ENCODE results near the gene EFHC1. TPM values are rescaled to one million over a fixed set of nuclear protein-coding genes. Genes with fewer than 3 reads are reported as not detected.

The EFHC1 gene
- total and polyA plus RNA-seq, 2 of the 13 experiments (the other 11 are each of a cell fraction or from before 2014, with no cell fraction given) = 23.4 to 29.5 TPM

DNA sequence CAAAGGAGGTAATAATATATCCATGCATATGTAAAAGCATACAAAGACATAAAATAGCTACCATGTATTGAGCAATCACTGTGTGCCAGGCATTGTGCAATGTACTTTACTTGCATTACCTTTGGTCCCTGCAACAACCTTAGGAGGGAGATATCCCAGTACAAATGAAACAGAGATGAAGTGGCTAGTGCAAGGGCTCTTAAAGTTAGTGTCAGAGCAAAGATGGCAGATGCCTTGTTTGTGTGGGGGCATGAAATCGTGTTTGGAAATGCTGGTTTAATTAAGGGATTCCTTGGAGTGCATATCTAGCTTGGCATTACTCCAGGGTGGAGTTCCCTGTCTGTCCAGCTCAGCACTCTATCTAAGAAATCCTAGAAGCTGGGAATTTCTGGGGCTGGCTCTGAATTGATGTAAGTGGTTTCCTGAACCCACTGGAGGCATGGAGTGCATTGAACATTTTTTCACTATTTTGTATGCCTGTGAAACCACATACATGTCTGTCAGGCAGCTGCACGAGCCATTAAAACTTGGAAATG is 48.4 kb upstream of the EFHC1 start (continued):
- TF ChIP-seq CBX2 (IDR thresholded peaks at IDR 0.05; ENCODE audit: low read depth, low read length) = no peak
- TF ChIP-seq CBX2 (CRISPR knock-in tag; IDR thresholded peaks at IDR 0.05; ENCODE audit: low read depth) = no peak
- TF ChIP-seq, protein P1, sequence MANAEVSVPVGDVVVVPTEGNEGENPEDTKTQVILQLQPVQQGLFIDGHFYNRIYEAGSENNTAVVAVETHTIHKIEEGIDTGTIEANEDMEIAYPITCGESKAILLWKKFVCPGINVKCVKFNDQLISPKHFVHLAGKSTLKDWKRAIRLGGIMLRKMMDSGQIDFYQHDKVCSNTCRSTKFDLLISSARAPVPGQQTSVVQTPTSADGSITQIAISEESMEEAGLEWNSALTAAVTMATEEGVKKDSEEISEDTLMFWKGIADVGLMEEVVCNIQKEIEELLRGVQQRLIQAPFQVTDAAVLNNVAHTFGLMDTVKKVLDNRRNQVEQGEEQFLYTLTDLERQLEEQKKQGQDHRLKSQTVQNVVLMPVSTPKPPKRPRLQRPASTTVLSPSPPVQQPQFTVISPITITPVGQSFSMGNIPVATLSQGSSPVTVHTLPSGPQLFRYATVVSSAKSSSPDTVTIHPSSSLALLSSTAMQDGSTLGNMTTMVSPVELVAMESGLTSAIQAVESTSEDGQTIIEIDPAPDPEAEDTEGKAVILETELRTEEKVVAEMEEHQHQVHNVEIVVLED (CRISPR knock-in tag; IDR thresholded peaks at IDR 0.05; ENCODE audit: borderline replicate concordance) = no peak
- peak; percentile 82 to 97; a peak in 3 of 4 replicates for TF ChIP-seq EP300 (IDR thresholded peaks at IDR 0.05; ENCODE audit: low read depth in 2 of 2, low read length in 2 of 2)
- no peak; the same call in 1 of the 2 replicates for TF ChIP-seq EP300 (CRISPR knock-in tag; IDR thresholded peaks at IDR 0.05; ENCODE audit: borderline replicate concordance)
- no peak for TF ChIP-seq ATAD3A (CRISPR knock-in tag; IDR thresholded peaks at IDR 0.05)
- TF ChIP-seq, protein P2, sequence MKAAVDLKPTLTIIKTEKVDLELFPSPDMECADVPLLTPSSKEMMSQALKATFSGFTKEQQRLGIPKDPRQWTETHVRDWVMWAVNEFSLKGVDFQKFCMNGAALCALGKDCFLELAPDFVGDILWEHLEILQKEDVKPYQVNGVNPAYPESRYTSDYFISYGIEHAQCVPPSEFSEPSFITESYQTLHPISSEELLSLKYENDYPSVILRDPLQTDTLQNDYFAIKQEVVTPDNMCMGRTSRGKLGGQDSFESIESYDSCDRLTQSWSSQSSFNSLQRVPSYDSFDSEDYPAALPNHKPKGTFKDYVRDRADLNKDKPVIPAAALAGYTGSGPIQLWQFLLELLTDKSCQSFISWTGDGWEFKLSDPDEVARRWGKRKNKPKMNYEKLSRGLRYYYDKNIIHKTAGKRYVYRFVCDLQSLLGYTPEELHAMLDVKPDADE (CRISPR knock-in tag; IDR thresholded peaks at IDR 0.05) = no peak
- no peak for TF ChIP-seq CHD4 (IDR thresholded peaks at IDR 0.05; ENCODE audit: borderline replicate concordance, low read length)
- TF ChIP-seq, protein P3, sequence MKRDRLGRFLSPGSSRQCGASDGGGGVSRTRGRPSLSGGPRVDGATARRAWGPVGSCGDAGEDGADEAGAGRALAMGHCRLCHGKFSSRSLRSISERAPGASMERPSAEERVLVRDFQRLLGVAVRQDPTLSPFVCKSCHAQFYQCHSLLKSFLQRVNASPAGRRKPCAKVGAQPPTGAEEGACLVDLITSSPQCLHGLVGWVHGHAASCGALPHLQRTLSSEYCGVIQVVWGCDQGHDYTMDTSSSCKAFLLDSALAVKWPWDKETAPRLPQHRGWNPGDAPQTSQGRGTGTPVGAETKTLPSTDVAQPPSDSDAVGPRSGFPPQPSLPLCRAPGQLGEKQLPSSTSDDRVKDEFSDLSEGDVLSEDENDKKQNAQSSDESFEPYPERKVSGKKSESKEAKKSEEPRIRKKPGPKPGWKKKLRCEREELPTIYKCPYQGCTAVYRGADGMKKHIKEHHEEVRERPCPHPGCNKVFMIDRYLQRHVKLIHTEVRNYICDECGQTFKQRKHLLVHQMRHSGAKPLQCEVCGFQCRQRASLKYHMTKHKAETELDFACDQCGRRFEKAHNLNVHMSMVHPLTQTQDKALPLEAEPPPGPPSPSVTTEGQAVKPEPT (CRISPR knock-in tag; IDR thresholded peaks at IDR 0.05; ENCODE audit: low read depth) = no peak
- TF ChIP-seq ZFP37 (CRISPR knock-in tag; IDR thresholded peaks at IDR 0.05; ENCODE audit: borderline replicate concordance) = no peak
- no peak for TF ChIP-seq ZNF24 (IDR thresholded peaks at IDR 0.05)
- TF ChIP-seq ZFP41 (CRISPR knock-in tag; IDR thresholded peaks at IDR 0.05; ENCODE audit: borderline replicate concordance) = no peak
- no peak for TF ChIP-seq FLYWCH1 (CRISPR knock-in tag; IDR thresholded peaks at IDR 0.05)
- TF ChIP-seq, protein P4, sequence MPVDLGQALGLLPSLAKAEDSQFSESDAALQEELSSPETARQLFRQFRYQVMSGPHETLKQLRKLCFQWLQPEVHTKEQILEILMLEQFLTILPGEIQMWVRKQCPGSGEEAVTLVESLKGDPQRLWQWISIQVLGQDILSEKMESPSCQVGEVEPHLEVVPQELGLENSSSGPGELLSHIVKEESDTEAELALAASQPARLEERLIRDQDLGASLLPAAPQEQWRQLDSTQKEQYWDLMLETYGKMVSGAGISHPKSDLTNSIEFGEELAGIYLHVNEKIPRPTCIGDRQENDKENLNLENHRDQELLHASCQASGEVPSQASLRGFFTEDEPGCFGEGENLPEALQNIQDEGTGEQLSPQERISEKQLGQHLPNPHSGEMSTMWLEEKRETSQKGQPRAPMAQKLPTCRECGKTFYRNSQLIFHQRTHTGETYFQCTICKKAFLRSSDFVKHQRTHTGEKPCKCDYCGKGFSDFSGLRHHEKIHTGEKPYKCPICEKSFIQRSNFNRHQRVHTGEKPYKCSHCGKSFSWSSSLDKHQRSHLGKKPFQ (CRISPR knock-in tag; IDR thresholded peaks at IDR 0.05; ENCODE audit: insufficient replicate concordance) = no peak
- TF ChIP-seq RARA (CRISPR knock-in tag; IDR thresholded peaks at IDR 0.05) = peak; percentile 66
- TF ChIP-seq, protein P5, sequence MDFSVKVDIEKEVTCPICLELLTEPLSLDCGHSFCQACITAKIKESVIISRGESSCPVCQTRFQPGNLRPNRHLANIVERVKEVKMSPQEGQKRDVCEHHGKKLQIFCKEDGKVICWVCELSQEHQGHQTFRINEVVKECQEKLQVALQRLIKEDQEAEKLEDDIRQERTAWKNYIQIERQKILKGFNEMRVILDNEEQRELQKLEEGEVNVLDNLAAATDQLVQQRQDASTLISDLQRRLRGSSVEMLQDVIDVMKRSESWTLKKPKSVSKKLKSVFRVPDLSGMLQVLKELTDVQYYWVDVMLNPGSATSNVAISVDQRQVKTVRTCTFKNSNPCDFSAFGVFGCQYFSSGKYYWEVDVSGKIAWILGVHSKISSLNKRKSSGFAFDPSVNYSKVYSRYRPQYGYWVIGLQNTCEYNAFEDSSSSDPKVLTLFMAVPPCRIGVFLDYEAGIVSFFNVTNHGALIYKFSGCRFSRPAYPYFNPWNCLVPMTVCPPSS (IDR thresholded peaks at IDR 0.05) = no peak
- no peak for TF ChIP-seq IKZF1 (IDR thresholded peaks at IDR 0.05)
- no peak for TF ChIP-seq ZNF607 (CRISPR knock-in tag; IDR thresholded peaks at IDR 0.05; ENCODE audit: borderline replicate concordance)
- TF ChIP-seq SMARCC2 (IDR thresholded peaks at IDR 0.05) = no peak
- TF ChIP-seq ARNT (IDR thresholded peaks at IDR 0.05) = no peak
- TF ChIP-seq SRY (CRISPR knock-in tag; IDR thresholded peaks at IDR 0.05) = no peak; the same call in 1 of the 2 replicates
- TF ChIP-seq MBD4 (IDR thresholded peaks at IDR 0.05; ENCODE audit: borderline replicate concordance, low read length) = no peak
- TF ChIP-seq ZNF746 (CRISPR knock-in tag; IDR thresholded peaks at IDR 0.05) = no peak
